Measurements from ENCODE around the gene TMEM184B. TPM values are rescaled to one million over a fixed set of nuclear protein-coding genes. Genes with fewer than 3 reads are reported as not detected.
A peak's percentile ranks its signal among the peaks of the same experiment; 100 is the strongest.

Gene TMEM184B
- total RNA-seq, 1 donor from 2014 or later: 26.5 TPM

DNA sequence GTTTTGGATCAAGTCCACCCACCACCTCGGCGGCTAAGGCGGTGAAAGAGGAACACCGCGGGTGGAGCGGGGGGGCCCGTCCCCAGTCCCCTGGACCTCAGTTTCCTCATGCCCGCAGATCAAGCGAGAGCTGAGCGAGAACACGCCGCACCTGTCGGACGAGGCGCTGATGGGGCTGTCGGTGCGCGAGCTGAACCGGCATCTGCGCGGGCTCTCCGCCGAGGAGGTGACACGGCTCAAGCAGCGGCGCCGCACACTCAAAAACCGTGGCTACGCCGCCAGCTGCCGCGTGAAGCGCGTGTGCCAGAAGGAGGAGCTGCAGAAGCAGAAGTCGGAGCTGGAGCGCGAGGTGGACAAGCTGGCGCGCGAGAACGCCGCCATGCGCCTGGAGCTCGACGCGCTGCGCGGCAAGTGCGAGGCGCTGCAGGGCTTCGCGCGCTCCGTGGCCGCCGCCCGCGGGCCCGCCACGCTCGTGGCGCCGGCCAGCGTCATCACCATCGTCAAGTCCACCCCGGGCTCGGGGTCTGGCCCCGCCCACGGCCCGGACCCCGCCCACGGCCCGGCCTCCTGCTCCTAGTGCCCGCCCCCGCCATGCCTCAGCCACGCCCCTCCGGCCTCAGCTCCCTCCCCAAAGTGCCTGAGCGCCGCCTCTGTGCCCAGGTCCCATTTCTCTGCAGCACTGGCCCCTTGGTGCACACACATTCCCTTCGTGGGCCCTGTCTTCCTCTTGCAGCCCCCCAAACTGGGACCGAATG, 58.3 kb downstream of the TMEM184B start:
- Histone ChIP-seq H4K20me1 (ENCODE audit: low read depth) (peaks cover 17% of the 10 kb centered on the region), H3K27me3 (peaks cover 25% of the 10 kb centered on the region), H3K79me2 (ENCODE audit: low read depth) (no peaks in the 10 kb centered on the region), H3K4me3 (peak overlapping the region; percentile 29), H3K9ac (no peak overlapping the region), H3F3A (ENCODE audit: low read depth) (no peaks in the 10 kb centered on the region), H3K4me2 (peak overlapping the region; percentile 68), H2AFZ (replicated peaks) (no peak overlapping the region), H3K4me1 (peaks cover 4% of the 10 kb centered on the region), H3K9me3 (ENCODE audit: low read depth) (no peaks in the 10 kb centered on the region), H3K36me3 (no peaks in the 10 kb centered on the region), H3K27ac (no peak overlapping the region)
- Mint-ChIP-seq H3K9me3 (no peaks in the 10 kb centered on the region), H3K27me3 (ENCODE audit: insufficient read depth, low read depth) (peaks cover 19% of the 10 kb centered on the region), H3K27ac (no peak overlapping the region), H3K4me3 (peak overlapping the region; percentile 75), H3K36me3 (peaks cover 12% of the 10 kb centered on the region), H3K4me1 (peaks cover 30% of the 10 kb centered on the region)
- TF ChIP-seq EZH2phosphoT487 (IDR thresholded peaks at IDR 0.05): peak; percentile 64
- TF ChIP-seq, protein P1, sequence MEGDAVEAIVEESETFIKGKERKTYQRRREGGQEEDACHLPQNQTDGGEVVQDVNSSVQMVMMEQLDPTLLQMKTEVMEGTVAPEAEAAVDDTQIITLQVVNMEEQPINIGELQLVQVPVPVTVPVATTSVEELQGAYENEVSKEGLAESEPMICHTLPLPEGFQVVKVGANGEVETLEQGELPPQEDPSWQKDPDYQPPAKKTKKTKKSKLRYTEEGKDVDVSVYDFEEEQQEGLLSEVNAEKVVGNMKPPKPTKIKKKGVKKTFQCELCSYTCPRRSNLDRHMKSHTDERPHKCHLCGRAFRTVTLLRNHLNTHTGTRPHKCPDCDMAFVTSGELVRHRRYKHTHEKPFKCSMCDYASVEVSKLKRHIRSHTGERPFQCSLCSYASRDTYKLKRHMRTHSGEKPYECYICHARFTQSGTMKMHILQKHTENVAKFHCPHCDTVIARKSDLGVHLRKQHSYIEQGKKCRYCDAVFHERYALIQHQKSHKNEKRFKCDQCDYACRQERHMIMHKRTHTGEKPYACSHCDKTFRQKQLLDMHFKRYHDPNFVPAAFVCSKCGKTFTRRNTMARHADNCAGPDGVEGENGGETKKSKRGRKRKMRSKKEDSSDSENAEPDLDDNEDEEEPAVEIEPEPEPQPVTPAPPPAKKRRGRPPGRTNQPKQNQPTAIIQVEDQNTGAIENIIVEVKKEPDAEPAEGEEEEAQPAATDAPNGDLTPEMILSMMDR (IDR thresholded peaks at IDR 0.05): peak; percentile 27
- peak; percentile 62 for TF ChIP-seq EZH2 (IDR thresholded peaks at IDR 0.05)
- DNase-seq (ENCODE audit: low spot score): peak; percentile 88

- H2AFZ ChIP-seq (replicated peaks): no peak overlapping the region
- H3K9ac ChIP-seq: no peak overlapping the region
- peak overlapping the region; percentile 29 for H3K4me3 ChIP-seq
Observed at GRCh38 chr22:38213990-38214301, 58.9 kb downstream of the TMEM184B start.

GRCh38 chr22:38213319-38213989, 59.4 kb downstream of the TMEM184B start:
- Mint-ChIP-seq H3K9me3 (no peaks in the 10 kb centered on the region), H3K4me1 (peaks cover 22% of the 10 kb centered on the region), H3K27me3 (ENCODE audit: insufficient read depth, low read depth) (peaks cover 16% of the 10 kb centered on the region), H3K4me3 (peak overlapping the region; percentile 41), H3K36me3 (peaks cover 12% of the 10 kb centered on the region), H3K27ac (no peak overlapping the region)
- TF ChIP-seq EZH2phosphoT487 (IDR thresholded peaks at IDR 0.05) (no peak), EZH2 (IDR thresholded peaks at IDR 0.05) (no peak)
- TF ChIP-seq, protein P1 (IDR thresholded peaks at IDR 0.05): no peak
- no peaks in the 10 kb centered on the region for H3K79me2 ChIP-seq (ENCODE audit: low read depth)
- H3K27me3 ChIP-seq: peaks cover 25% of the 10 kb centered on the region
- H4K20me1 ChIP-seq (ENCODE audit: low read depth): peaks cover 17% of the 10 kb centered on the region
- no peak overlapping the region for H3K9ac ChIP-seq
- H3K4me1 ChIP-seq: no peaks in the 10 kb centered on the region
- H3K9me3 ChIP-seq (ENCODE audit: low read depth): no peaks in the 10 kb centered on the region
- H3K4me2 ChIP-seq: no peak overlapping the region
- no peaks in the 10 kb centered on the region for H3F3A ChIP-seq (ENCODE audit: low read depth)
- no peak overlapping the region for H2AFZ ChIP-seq (replicated peaks)
- no peaks in the 10 kb centered on the region for H3K36me3 ChIP-seq
- H3K27ac ChIP-seq: no peak overlapping the region
- DNase-seq (ENCODE audit: low spot score): no peak
- H3K4me3 ChIP-seq: no peak overlapping the region

More at GRCh38 chr22:38213990-38214301, 58.9 kb downstream of the TMEM184B start:
- H3K36me3 ChIP-seq: no peaks in the 10 kb centered on the region
- H3K9me3 ChIP-seq (ENCODE audit: low read depth): no peaks in the 10 kb centered on the region
- DNase-seq (ENCODE audit: low spot score): no peak
- peaks cover 12% of the 10 kb centered on the region for H3K36me3 Mint-ChIP-seq
- peak overlapping the region; percentile 68 for H3K4me2 ChIP-seq
- peaks cover 4% of the 10 kb centered on the region for H3K4me1 ChIP-seq
- H3F3A ChIP-seq (ENCODE audit: low read depth): no peaks in the 10 kb centered on the region
- peaks cover 17% of the 10 kb centered on the region for H4K20me1 ChIP-seq (ENCODE audit: low read depth)
- H3K4me1 Mint-ChIP-seq: peaks cover 24% of the 10 kb centered on the region
- no peaks in the 10 kb centered on the region for H3K9me3 Mint-ChIP-seq
- peaks cover 16% of the 10 kb centered on the region for H3K27me3 Mint-ChIP-seq (ENCODE audit: insufficient read depth, low read depth)
- no peak overlapping the region for H3K27ac Mint-ChIP-seq
- no peaks in the 10 kb centered on the region for H3K79me2 ChIP-seq (ENCODE audit: low read depth)
- H3K4me3 Mint-ChIP-seq: peak overlapping the region; percentile 43
- H3K27me3 ChIP-seq: peaks cover 25% of the 10 kb centered on the region
- no peak for TF ChIP-seq EZH2 (IDR thresholded peaks at IDR 0.05)
- no peak for TF ChIP-seq EZH2phosphoT487 (IDR thresholded peaks at IDR 0.05)
- TF ChIP-seq, protein P1 (IDR thresholded peaks at IDR 0.05): no peak
- H3K27ac ChIP-seq: no peak overlapping the region
